HG02610 (cell line): ENCODE measurements around the gene STAT5B.

ENCODE experiments used
- ATAC-seq: cut with Tn5 transposase; IDR thresholded peaks from one replicate; pipeline ENCODE4 v1.9.1; 2021; ENCODE audit warnings: mild to moderate bottlenecking, moderate library complexity; ENCODE audit not compliant: unreplicated experiment

STAT5B gene

GRCh38 chr17:42286411-42287221 lies 10.4 kb upstream of the STAT5B start:
- no peak for ATAC-seq

- ATAC-seq, result no peak
These were observed 9.3 kb upstream of the STAT5B start for GRCh38 chr17:42285346-42286050.

GRCh38 chr17:42284566-42284965 lies 8.4 kb upstream of the STAT5B start:
- no peak for ATAC-seq

GRCh38 chr17:42284024-42284369 lies 7.8 kb upstream of the STAT5B start:
- no peak for ATAC-seq

GRCh38 chr17:42283241-42284023 lies 7.2 kb upstream of the STAT5B start:
- ATAC-seq, result no peak

GRCh38 chr17:42282478-42283080 lies 6.4 kb upstream of the STAT5B start:
- ATAC-seq, result no peak

- no peak for ATAC-seq
These were observed 5.4 kb upstream of the STAT5B start for GRCh38 chr17:42281571-42282096.

GRCh38 chr17:42279776-42280630 lies 3.8 kb upstream of the STAT5B start:
- no peak for ATAC-seq

GRCh38 chr17:42277342-42277712 lies 1.1 kb upstream of the STAT5B start:
- no peak for ATAC-seq

- peak; percentile 23 for ATAC-seq
These were observed 584 bp upstream of the STAT5B start for GRCh38 chr17:42276609-42277341.

- peak; percentile 34 for ATAC-seq
These were observed 448 bp downstream of the STAT5B start for GRCh38 chr17:42275527-42276358.

- ATAC-seq, result no peak
These were observed 1.2 kb downstream of the STAT5B start for GRCh38 chr17:42274812-42275526.

- no peak for ATAC-seq
These were observed 2.0 kb downstream of the STAT5B start for GRCh38 chr17:42274253-42274542.

- ATAC-seq, result no peak
These were observed 2.5 kb downstream of the STAT5B start for GRCh38 chr17:42273474-42274252.

- no peak for ATAC-seq
These were observed 3.9 kb downstream of the STAT5B start for GRCh38 chr17:42272162-42272907.

- ATAC-seq, result no peak
These were observed 4.5 kb downstream of the STAT5B start for GRCh38 chr17:42271779-42272035.
